ENCODE data around the gene LTA. TPM values are rescaled to one million over a fixed set of nuclear protein-coding genes. Genes with fewer than 3 reads are reported as not detected.

The LTA gene
- total RNA-seq, 1 experiment from 2014 or later = not detected

DNA sequence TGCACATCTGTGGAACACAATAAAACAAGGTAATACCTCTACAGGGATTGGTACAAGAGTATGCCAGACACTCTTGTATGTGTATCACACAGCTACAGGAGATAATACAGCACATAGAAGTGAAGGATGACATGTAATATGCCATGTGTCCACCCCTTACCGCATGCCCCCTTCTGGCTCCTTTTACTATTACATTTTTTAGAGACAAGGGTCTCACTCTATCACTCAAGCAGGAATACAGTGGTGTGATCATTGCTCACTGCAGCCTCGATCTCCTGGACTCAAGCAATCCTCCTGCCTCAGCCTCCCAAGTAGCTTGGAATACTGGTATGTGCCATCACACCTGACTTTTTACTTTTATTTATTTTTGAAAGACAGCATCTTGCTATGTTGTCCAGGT lies 24.9 kb downstream of the LTA start:
- Mint-ChIP-seq H3K9me3 (no peaks in the 10 kb centered on the region; a peak in 1 of 5 replicates), H3K4me3 (no peak overlapping the region), H3K4me1 (peaks cover 11 to 18% of the 10 kb centered on the region in 2 experiments), H3K27me3 (ENCODE audit: low read depth) (no peaks in the 10 kb centered on the region; the same call in 1 of the 2 replicates), H3K27ac (no peak overlapping the region), H3K36me3 (ENCODE audit: insufficient read depth in 1 of 3, low read depth in 3 of 3) (no peaks in the 10 kb centered on the region)
- peak; percentile 64 for TF ChIP-seq CTCF (conservative IDR thresholded peaks at IDR 0.05)
- Histone ChIP-seq H3K27ac (ENCODE audit: insufficient read length, low read depth, low read length) (no peak overlapping the region), H3K4me2 (ENCODE audit: insufficient read depth, insufficient read length, low read length) (no peak overlapping the region), H3K27me3 (ENCODE audit: insufficient read depth, low read length) (no peaks in the 10 kb centered on the region), H3K18ac (ENCODE audit: insufficient read length, low read depth, low read length) (no peak overlapping the region), H3T11ph (ENCODE audit: low read length) (no peak overlapping the region), H2AK5ac (ENCODE audit: insufficient read length, low read length) (no peak overlapping the region), H3K4me1 (ENCODE audit: insufficient read depth, low read length) (no peaks in the 10 kb centered on the region; the same call in 1 of the 2 replicates), H2BK15ac (ENCODE audit: low read depth, low read length) (no peak overlapping the region), H2BK120ac (ENCODE audit: low read depth, low read length, poor library complexity, severe bottlenecking) (no peak overlapping the region), H3K4ac (ENCODE audit: low read depth, low read length) (no peak overlapping the region), H3K56ac (ENCODE audit: insufficient read length, low read depth, low read length) (no peak overlapping the region), H2BK5ac (ENCODE audit: insufficient read length, low read length) (no peak overlapping the region), H3K23ac (ENCODE audit: insufficient read length, low read depth, low read length) (no peak overlapping the region), H3K14ac (ENCODE audit: insufficient read depth, low read length) (no peak overlapping the region), H2AFZ (ENCODE audit: low read length) (no peak overlapping the region), H3K79me1 (ENCODE audit: insufficient read depth, low read depth, low read length, poor library complexity, severe bottlenecking) (no peaks in the 10 kb centered on the region), H3K23me2 (ENCODE audit: insufficient read length, low read depth, low read length, poor library complexity, severe bottlenecking) (no peaks in the 10 kb centered on the region), H2BK12ac (ENCODE audit: insufficient read length, low read depth, low read length) (no peak overlapping the region), H4K20me1 (ENCODE audit: control insufficient read depth, insufficient read depth, insufficient read length) (no peaks in the 10 kb centered on the region), H4K91ac (ENCODE audit: insufficient read length, low read depth, low read length) (no peak overlapping the region), H3K9me3 (ENCODE audit: control insufficient read depth, low read depth, low read length) (no peaks in the 10 kb centered on the region), H3K79me2 (ENCODE audit: insufficient read depth, low read length) (no peaks in the 10 kb centered on the region), H2BK20ac (ENCODE audit: low read depth, low read length, poor library complexity, severe bottlenecking) (no peak overlapping the region), H3K9ac (ENCODE audit: extremely low read depth, insufficient read length, low read length) (no peak overlapping the region), H4K5ac (ENCODE audit: insufficient read length, low read depth, low read length) (no peak overlapping the region), H4K8ac (replicated peaks; ENCODE audit: insufficient read length, low read depth, low read length) (no peak overlapping the region)
- WGBS (ENCODE audit: extremely low coverage, insufficient read length, low lambda C conversion rate) = no CpG with 5 or more reads among the region's 2 CpGs
- no peak for DNase-seq

Data from H9 (cell line).